SHP77 treated with DMSO at 0.1 percent for 48 hours (cell line): ENCODE data around the gene IGF1.

Source experiments
- DNase-seq: peaks from one replicate; lab custom pipeline; 2025; lab: John Stamatoyannopoulos, UW

IGF1 gene

DNA sequence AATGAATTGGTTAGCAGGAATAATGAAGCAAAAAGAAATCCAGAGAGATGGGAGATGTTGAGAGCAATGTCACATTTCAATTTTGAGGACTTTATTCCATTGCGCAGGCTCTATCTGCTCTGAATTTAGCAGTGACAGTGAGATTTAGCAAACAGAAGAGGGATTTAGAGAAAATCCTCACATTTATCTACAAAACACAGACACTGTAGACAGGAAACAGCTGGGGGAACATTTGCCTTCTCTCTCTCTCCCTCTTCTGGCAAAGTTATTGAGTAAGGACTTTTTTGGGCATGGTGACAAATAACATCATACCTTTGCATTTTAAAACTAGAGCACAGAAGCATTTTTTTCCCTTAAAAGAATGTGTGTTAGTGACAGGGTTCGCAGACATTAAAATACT is at the start of gene IGF1:
Gene IGF1, minus strand, starts transcription at position 158 of the 400 bp plus-strand sequence. CDS start 182 bp downstream, outside the sequence.
- no peak for DNase-seq

DNA sequence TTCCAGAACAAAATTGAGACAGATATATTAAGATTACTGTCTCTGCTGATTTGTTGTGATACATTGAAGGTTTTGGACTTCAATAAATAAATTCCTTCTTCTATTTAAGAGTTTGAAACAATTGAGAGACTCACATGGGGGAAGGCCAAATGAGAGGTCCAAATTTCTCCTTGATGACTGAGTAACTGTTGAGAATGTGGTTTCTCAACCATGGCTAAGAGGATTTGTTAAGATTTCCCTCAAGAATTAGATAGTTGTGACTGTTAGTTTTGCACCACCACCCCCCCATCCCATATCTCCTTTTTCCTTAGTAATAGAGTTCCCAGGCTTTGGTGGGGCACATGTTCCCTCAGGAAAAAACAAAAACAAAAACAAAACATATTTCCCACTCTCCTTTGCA is 47.7 kb upstream of the IGF1 start:
- no peak for DNase-seq

DNA sequence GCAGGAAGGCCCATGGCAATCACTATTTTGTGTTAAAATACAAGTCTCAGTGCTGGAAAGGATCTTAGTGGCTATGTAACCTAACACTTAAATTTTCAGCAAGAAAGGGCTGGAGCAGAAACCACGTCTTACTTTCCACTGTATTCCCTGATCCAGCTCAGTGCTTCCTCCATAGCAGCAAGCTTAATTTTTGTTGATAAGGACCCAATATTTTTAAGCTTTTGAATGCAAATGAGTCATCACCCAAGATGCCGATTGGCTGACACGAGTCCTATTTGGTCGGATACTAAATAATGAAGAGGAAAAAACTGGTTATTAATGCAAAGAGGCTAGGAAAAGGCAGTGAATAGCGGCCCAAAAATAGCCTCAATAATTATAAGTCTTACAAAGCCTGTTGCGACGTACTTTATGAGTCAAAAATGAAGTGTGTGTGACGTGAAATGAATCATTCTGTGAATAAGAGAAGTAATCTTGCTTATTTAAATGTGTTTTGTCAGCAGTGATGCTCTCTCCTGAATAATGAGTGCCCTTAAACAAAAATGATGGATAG is 46.9 kb upstream of the IGF1 start:
- no peak for DNase-seq

DNA sequence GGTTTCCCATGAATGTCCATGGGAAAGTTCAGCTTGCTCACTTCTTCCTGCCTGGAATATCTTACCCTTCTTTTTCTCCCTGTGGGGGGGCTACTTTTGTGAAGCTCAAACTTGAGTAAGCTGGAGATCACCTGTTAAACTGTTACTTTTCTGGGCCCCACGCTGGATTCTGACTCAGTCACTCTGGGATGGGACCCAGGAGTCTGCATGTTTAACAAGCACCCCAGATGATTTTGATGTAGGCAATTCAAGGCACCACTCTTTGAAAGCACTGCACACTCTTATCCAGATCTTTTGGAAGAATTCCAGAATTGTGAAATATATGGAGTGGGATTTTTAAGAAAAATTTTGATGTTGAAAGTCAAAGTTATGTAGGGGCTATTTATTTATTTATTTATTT is 46.3 kb upstream of the IGF1 start:
- no peak for DNase-seq

DNA sequence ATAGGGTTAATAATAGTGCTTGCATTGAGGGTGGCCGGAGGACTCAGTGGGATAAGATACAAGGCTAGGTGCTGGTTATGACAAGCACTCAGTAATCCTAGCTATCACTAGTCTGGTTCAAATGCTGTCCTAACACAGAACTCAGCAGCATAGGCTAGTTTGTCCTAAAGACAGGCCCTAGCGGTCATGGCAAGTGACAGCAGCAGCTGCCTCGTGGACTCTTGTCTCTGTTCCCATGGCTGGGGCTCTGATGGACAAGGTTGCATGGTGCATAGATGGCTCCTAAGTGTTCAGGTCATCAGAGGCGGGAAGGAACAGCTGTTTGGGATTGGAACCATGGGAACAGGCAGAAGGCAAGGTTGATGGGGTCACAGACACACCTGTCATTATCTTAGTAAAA is 42.4 kb upstream of the IGF1 start:
- no peak for DNase-seq

DNA sequence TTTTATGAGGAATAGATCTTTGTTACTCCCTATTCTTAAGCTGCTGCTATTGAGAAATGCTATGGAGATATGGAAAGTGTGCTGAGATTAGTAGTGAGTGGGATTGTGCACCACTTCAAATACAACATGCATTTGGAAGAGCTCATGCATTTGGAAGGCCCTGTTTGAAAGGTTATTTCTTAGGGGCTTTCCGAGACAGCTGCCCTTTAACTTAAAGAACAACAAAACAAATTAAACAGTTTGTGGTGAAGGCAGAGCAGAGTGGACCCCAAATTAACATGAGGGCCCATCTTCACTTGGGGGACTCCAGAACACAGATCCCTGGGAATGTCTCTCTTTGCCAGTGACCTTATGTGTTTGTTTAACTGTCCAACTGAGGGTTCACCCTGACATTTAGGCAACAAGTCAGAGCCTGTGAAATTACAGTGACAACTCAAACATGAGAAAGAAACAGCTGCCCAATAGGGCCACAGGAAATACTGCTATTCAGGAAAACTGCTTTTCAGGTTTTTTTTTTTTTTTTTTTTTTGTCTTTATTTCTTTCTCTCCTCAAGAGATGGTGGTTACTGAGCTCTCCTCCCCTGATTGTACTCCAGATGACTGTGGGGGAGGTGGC is 41.4 kb upstream of the IGF1 start:
- no peak for DNase-seq

DNA sequence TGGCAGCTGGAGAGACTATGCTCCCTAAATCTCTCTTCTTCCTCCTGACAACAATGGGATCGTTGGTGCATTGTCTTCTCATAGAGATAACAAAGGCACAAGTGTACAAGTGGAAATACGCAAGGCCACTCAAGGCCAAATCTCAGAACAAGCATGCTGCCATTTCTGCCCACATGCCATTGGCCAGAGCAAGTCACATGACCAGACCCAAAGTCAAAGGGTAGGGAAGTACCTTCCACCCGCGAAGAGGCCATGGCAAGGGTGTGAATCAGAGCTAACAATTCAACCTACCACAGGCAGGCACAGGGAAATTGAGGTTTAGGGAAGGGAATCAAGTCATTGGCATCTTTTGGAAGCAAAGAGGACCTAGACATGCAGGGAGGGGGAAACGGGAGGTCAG is 38.5 kb upstream of the IGF1 start:
- no peak for DNase-seq

DNA sequence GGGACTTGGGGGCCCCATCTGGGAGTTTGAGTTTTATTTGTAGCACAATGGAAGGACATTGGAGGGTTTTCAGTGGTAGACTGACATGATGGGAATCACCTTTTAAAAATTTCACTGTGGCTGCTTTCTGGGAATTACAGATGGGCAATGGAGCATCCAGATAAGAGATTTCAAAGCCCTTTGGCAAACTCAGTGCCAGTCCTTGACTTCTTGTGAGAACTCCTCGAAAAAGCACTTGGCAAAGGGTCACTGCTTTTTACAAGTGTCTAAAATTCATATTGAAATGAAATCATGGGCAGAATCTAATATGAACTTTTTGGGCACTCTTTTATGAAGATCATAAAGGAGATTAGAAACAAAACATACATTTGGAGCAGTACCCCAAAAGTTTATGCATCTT is 34.3 kb upstream of the IGF1 start:
- DNase-seq = no peak

DNA sequence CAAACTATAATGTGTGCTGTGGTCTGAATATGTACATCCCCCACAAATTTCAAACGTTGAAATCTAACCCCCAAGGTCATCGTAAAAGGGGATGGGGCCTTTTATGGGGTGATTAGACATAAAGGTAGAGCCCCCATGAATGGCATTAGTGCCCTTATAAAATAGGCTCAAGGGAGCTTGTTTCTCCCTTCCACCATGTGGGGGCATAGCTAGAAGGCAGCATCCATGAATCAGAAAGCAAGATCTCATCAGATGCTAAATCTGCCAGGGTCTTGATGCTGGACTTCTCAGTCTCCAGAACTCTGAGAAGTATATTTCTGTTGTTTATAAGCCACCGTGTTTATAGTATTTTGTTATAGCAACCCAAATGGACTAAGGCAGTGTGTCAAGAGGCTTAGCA is 33.4 kb upstream of the IGF1 start:
- no peak for DNase-seq

DNA sequence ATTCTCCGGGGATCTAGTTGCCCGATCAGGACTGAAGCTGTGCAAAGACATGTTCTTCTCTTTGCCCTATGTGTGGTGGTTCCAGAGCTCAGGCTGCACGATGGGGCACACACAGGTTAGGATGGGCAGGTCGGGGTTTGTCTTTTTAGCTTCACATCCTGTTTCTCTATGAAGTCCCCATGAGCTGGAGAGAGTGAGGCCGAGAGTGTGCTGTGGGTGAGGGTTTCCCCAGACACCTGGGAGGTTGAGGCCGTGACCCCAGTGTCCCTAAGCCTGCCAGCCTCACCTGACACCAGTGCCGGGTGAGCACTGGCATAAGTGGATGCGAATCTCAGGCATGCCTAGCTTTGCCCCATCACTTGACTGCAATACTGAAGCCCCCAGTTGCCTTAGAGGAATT is 32.9 kb upstream of the IGF1 start:
- no peak for DNase-seq

DNA sequence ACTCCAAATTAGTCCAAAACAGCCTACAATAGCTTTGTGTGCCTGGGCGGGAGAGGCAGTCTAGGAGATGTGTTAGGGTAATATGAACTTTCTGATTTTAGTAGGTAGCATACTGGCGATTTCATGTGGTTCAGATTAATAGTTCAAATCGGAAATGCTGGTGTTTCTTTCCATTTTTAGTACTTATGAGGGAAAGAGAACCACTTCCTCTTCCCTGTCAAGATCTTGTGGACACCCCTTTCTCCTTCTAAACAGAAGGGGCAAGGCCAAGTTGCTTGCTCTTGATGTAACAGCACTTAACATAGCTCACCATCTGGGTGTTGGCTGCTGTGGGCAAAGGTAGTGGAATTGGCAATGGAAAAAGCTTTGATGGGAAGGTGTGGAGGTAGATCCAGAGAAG is 32.2 kb upstream of the IGF1 start:
- no peak for DNase-seq

DNA sequence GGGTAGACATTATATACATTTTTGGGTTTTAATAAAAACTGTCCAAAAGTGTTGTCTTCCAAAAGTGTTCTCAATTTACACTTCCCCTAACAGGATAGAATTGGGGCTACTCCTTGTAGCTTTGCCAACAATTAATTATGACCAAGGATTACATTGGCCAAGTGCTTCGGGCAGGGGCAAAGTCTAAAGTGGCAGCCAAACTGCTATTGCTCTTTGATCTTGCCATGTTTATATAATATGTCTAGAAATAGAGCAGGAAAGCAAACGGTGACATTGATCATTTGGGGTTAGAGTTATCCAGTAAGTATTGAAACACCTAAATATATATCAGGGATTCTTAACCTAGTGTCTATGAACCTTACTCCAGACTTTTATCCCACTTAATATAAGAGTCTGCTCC is 31.2 kb upstream of the IGF1 start:
- DNase-seq = no peak

DNA sequence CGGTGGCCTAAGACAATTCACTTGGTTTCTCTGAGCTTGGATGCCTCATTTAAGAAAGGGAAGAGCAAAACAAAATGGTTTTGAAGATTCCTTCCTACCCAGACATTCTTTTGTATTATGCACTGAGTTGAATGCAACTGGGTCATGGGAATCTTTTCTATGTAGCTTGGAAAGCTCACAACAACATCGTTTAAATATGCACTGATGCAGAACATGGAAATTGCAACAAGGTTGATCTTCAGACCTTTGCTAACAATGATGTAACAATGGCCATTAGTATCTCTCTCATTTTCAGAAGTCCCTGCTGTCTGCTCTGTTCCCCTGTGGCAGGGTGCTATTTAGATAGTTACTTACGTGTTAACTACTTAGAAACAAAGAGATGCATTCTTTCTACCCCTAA is 30.1 kb upstream of the IGF1 start:
- DNase-seq = no peak

DNA sequence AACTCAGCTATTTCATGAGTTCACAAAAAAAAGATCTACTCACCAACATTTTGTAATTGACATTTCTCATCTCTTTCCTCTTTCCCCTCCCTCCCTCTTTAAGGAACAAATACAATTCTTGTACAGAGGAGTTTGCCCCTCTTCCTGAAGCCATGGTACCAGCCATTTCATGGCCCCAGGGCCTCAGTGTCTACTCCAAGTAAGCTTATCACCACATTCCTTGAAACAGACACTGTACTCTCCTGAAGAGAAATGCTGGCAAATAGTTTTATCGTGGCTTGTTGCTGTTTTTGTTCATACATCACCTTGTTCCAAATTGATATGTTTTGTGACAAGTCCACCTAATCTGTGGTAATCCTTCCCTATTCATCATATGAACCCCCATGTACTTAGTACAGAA is 29.7 kb upstream of the IGF1 start:
- no peak for DNase-seq

DNA sequence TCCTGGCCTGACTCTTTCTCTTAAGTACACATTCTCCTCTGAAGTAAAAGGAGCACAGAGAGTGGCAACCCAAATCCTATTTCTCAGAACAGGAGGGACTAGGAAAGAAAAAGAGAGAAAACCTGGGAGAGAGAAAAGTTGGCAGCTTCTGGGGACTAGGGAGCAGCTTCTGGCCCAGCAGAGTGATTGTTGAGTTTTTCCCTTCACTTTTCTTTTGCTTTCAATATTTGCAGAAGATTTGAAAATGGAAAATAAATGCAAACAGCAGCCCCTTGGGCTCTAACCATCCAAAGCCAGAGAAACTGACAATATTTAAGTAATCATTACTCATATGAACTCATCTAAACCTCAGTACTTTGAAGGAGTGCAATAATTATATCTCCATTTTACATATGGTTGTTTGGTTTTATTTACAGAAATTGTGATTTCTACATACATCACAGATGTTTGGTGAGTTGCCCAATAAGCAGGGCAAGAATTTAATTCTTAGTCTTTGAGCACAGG is 28.8 kb upstream of the IGF1 start:
- no peak for DNase-seq

DNA sequence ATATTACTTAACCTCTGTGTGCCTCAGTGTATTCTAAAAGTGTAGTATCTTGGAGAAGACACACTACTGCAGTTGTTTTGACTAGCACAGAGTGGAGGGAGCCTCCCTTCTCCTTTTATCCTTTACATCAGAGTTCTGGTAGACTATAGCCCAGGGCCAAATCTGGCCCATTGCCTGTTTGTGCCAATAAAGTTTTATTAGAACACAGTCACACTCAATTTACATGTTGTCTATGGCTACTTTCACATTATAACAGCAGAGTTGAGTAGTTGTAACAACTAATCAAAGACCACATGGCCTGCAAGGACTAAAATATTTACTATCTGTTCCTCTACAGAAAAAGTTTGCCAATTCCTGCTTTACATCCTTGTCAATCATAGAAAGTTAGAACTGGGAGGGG is 27.7 kb upstream of the IGF1 start:
- DNase-seq = no peak

DNA sequence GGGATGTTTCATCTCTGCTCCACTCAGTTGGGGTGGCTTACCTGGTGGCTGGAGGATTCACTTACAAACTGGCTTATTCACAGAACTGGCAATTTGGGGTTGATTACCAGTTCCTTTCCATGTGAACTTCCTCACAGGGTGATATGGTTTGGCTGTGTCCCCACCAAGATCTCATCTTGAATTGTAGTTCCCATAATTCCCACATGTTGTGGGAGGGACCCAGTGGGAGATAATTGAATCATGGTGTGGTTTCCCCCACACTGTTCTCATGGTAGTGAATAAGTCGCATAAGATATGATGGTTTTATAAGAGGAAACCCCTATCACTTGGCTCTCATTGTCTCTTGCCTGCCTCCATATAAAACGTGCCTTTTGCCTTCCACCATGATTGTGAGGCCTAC is 26.9 kb upstream of the IGF1 start:
- no peak for DNase-seq

DNA sequence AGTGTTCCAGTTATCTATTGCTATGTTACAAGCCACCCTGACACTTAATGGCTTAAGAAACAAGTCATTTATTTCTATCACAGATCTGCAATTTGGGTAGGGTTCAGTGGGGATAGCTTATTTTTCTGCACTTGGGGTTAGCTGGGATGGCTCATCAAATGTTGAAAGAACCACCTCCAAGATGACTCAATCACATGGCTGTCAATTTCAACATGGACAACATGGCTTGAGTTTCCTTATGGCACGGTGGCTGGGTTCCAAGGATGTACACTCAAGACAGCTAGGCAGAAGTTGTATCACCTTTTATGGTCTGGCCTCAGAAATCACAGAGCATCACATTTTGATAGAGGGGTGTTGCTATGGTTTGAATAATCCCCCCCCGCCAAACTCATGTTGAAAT is 24.5 kb upstream of the IGF1 start:
- DNase-seq = no peak

DNA sequence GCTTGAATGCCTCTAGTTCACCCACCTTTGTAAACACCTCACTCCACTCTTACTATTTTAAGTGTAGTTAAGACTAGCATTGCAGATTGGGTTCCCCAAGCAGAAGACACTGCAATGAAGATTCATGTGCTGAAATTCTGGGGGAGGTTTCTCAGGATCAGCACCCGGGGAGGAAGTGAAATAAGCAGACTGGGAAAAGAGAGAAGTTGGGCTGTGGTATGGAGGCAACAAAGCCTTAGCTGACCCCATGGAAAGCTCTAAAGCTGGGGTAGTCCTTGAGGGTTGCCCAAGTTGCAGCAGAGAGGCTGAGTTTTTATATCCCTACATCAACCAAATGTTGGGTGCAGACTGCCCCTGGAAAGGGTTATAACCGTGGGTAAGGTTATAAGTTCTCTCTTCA is 23.9 kb upstream of the IGF1 start:
- DNase-seq = no peak

DNA sequence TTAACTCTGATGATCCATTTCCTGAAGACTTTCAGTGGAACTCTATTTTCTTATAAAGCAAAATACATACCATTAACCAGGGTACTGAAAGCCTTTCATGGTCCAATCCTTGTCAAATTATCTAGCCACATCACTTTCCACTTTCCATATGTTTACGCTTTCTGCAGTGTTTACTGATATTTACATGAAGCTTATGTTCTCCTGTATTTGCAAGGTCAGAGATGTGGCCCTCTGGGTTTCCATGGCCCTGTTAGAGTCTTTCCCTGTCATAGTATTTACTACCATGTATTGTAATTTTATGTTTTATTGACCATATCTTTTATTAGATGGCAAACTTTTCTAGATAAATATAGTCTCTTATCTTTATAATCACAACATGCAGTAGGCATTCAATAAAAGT is 23.5 kb upstream of the IGF1 start:
- no peak for DNase-seq

DNA sequence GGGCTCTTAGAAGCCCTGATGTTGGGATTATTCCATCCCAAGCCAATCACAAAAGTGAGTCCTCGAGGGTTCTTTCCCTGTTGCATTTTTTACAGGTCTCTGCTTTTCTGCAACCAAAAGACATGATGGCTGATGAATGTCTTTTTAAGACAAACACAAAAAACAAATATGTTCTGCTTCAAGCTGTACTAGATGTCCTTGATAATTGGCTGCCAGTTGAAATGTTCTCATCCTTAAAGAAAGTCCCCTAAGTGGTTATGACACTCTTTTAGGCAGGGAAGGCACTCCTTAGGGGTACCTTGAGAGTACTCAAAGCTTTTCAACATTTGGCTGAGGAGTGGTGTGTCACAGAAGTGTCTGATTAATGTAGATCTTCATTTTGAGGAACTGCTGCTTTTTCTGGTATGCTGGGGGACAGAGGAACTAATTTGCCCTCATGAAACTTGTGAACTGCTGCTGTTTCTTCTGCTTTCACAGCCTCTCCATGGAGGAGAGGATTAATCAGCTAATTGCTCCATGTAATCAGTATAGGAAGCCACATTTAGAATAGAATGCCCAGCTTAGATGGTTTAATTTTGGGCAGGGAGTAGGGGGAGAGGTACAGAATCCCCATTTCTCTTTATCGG is 22.8 kb upstream of the IGF1 start:
- no peak for DNase-seq

DNA sequence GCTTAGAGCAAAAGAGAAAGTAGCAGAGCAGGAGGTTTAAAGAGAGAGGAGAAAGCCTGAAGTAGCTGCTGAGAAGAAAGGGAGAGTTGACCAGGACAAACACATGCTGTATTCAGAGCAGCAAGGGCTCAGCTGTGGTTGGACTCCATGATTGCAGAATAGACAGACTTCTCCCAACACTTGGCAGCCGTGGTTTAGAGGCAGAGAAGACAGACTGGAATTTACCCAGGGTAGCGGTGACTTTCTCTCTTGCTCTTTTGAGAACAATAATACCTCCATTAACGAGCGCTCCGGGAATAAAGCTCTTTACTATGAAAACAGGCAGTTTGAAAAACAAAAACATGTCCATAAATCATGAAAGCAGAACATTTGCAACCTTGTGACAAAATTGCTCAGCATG is 21.4 kb upstream of the IGF1 start:
- no peak for DNase-seq

DNA sequence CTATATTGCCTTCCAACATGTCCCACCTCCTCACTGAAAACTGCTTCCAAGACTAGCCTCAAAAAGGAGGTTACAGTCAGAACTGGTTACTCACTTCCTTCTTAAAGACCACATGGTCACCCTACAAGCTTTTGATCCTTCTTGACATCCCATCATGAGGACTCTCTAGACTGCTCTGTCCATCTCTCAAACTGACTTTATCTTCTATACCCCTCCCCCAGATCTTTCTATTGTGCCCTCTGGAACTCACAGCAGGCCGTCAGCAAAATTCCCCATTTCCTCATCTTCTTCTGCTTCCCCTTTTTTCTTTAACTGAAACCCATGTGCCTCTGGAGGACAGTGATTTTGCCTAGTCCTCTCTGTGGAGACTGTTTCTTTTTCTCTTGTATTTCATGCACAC is 18.1 kb upstream of the IGF1 start:
- no peak for DNase-seq

DNA sequence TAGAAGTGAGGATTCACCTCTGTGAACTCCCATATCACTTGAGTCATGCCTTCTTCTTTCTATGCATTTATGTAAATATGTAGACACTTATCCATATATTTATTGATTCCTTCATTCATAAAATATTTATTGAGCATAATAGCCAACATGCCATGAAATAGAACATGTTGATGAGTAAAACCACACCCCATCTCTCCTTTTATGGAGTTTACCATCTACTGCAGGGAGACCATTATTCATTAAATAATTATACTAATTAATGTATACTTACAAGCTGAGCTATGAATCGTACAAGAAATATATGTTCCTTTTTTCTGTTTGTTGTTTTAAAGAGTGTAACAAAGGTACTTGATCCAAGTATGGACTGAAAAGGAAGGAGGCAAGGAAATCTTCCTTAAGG is 17.4 kb upstream of the IGF1 start:
- no peak for DNase-seq
